ENCODE results near the gene LRG1. TPM values are rescaled to one million over a fixed set of nuclear protein-coding genes. Genes with fewer than 3 reads are reported as not detected.
A peak's percentile ranks its signal among the peaks of the same experiment; 100 is the strongest.

The LRG1 gene
- total and polyA plus RNA-seq, 2 of the 13 experiments (the other 11 are each of a cell fraction or from before 2014, with no cell fraction given): 12.0 to 39.3 TPM

GRCh38 chr19:4519521-4520277 lies 20.1 kb downstream of the LRG1 start (continued):
- TF ChIP-seq ZNF652 (CRISPR knock-in tag; IDR thresholded peaks at IDR 0.05; ENCODE audit: borderline replicate concordance, low read depth): no peak
- no peak for TF ChIP-seq ZNF12 (CRISPR knock-in tag; IDR thresholded peaks at IDR 0.05)
- TF ChIP-seq XRCC5 (optimal IDR thresholded peaks at IDR 0.05; ENCODE audit: low read length): peak; percentile 23
- TF ChIP-seq, protein P1, sequence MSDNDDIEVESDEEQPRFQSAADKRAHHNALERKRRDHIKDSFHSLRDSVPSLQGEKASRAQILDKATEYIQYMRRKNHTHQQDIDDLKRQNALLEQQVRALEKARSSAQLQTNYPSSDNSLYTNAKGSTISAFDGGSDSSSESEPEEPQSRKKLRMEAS (IDR thresholded peaks at IDR 0.05): no peak
- TF ChIP-seq PATZ1 (CRISPR knock-in tag; IDR thresholded peaks at IDR 0.05): peak; percentile 61
- TF ChIP-seq NFAT5 (CRISPR knock-in tag; IDR thresholded peaks at IDR 0.05): no peak
- no peak for TF ChIP-seq ZNF256 (CRISPR knock-in tag; conservative IDR thresholded peaks at IDR 0.05)
- no peak for TF ChIP-seq ZNF160 (CRISPR knock-in tag; IDR thresholded peaks at IDR 0.05)
- TF ChIP-seq NFIC (IDR thresholded peaks at IDR 0.05; ENCODE audit: low read length): no peak
- no peak for TF ChIP-seq SIX1 (CRISPR knock-in tag; IDR thresholded peaks at IDR 0.05; ENCODE audit: borderline replicate concordance)
